Endometrial microvascular endothelial cells (primary cell): Measurements from ENCODE around the gene CDH22. TPM values are rescaled to one million over a fixed set of nuclear protein-coding genes. Genes with fewer than 3 reads are reported as not detected.

Experiments used
- in situ Hi-C: cut with HindIII; loops from 2 replicates; pipeline ENCODE4 v1.10.0; 2017; ENCODE audit warnings: low sequenced_read_pairs, low pct_unique_long_range_greater_than_20kb; ENCODE audit errors: inconsistent ontology term
- total RNA-seq: library from RNA; depleted of rRNA; stranded (reverse); fragments of >200 nt; gene quantifications from one replicate; pipeline ENCODE4 v1.2.3, GENCODE V29; 2015; ENCODE audit errors: inconsistent ontology term

Gene CDH22
- total RNA-seq, 1 donor from 2014 or later = not detected

DNA sequence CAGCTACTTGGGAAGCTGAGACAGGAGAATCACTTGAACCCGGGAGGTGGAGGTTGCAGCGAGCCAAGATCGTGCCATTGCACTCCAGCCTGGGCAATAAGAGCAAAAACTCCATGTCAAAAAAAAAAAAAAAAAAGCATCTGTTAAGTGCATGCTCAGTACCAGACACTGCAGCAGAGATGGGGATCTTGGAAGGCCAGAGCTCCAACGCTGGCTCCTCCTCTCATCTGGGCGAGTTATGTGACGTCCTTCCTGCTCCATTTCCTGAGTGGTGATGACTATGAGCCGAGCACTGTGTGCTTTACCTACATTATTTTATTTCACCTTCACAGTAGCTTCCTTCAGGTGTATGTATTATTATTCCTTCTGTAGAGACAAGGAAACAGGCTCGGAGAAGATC lies 38.5 kb upstream of the CDH22 start:
- in situ Hi-C loops = no loop called here

DNA sequence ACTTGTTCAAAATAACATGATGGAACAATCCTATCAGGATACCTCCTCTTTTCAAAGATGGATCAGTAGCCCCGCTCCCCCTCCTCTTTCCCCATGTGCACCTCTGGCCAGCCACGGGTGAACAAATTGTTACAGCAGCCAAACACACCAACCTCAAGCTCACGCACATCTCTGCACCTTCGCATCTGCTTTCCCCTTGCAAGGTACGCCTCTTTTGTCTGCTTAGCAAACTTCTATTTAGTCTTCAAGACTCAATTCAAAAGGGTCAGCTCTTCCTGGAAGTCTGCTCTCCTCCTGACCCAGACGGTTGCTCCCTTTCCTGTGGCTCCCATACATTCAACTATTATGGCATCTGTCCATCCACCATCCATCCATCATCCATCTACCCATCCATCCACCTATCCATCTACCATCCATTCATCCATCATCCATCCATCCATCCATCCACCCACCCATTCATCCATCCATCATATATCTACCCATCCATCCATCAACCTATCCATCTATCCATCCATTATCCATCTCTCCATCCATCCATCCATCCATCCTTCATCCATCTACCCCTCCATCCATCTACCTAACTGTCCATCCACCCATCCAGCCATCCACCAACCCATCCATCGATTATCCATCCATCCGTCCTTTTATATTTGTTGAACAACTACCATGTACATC lies 36.3 kb upstream of the CDH22 start:
- in situ Hi-C loops = no loop called here

DNA sequence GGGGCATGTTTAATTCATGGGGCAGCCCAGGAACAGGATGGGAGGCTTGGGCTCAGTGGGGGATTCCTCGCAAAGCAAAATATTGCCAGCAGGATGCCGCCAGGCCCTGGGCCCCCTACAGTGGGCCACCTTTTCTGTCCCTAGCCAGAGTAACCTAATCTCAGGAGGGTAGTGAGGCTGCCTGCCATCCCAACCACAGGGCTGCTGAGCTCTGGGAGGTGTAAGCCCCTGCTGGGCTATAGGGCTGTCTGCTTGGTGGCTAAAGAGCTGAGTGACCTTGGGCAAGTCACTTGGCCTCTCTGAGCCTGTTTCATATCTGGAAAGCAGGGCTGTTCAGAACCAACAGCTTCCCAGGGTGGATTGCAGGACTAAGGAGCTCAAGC lies 35.7 kb upstream of the CDH22 start:
- in situ Hi-C loops = no loop called here

DNA sequence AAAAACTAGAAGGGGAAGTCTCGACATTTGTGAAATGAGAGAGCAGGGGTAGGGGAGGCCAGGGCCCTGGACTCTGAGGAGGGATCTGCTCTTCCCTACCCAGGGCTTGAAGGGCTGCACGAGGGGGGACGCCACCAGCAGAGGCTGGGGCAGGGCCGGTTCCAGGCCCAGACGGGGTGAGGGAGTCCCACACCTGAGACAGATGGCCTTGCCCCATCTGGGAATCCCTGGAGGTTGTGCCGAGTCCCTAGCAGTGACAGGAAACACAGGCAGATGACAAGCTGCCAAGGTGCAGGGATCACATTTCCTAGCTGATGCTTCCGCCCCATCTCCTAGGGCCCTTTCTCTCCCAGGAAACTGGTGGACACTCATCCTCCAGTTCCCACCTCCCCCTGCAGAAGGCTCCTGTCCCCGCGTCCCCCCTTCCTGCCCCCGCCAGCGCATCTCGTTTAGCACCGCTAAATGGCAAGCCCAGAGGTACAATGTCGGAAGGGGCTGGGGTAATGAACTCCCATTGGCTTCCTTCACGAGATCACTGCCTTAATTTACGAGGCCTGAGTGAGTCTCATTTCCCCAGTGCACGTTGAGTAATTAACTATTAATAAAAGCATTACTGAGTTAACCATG lies 35.2 kb upstream of the CDH22 start:
- in situ Hi-C loops = no loop called here

DNA sequence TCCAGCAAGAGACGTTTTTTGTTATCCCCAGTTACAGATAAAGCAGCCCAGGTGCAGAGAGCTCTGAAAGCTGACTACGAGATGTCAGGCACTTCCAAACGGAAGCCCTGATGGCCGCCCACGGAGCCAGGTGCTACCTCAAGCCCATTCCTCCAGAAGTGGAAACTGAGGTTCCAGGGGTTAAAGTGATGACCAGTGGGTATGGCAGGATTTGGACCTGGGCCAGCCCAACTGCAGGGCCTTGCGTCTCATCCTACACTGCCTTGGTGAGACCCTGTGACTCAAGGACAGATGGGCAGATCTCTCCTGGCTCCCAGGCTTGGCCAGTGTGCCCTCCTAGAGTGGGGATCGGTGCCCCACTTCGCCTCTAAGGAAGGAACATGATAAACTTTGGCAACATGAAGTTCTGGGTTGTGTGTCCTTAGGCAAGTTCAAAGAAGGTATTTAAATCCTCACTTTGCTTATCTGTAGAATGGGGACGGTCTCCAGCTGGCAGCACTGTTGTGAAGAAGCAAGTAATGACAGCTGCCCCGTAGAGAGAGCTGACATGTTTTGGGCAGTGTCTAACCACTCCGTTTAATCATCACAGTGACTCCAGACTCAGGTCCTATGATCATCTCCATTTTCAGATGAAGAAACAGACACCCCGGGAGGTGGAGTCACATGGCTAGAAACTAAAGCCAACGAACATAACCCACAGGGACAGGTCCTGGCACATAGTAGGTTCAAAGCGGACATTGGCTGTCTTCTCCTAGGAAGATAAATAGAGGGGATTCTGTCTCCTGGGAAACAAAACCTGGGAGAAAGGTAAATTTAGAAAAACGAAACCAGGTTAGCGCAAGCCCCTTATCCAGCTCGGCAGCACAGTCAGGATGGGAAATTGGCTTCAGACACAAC lies 34.4 kb upstream of the CDH22 start:
- in situ Hi-C loops = no loop called here

- in situ Hi-C loops = no loop called here
Observed at GRCh38 chr20:46342010-46342378, 33.7 kb upstream of the CDH22 start.

- in situ Hi-C loops = no loop called here
Observed at GRCh38 chr20:46341074-46342009, 33.0 kb upstream of the CDH22 start.

GRCh38 chr20:46339037-46339436 lies 30.7 kb upstream of the CDH22 start:
- in situ Hi-C loops = no loop called here

- in situ Hi-C loops = no loop called here
Observed at GRCh38 chr20:46336735-46337134, 28.4 kb upstream of the CDH22 start.

DNA sequence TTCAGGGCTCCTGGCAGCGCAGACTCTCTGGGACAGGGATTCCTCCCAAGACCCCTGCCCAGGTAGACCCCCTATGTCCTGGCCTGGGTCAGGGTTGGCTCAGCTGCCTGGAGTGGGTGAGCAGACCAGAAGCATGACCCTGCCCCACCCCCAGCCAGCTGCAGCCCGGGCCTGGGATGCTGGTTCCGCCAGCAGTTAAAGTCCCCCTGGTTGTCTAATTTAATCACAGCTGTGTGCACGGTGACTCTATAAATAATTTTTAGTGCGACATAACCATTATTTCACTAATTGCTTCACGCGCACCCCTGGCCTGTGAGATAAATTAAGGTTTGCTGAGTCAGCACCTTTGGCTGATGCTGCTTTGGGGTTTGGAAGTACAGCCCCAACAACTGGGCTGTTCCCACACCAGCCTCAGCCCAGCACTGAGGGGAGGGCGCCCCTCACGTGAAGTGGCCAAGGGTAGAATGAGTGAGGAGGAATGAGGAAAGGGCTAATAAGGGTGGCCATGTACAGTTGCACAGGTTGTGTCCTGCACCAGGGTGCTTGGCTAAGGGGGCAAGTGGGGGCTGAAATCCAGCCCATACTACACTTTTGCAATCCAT lies 26.1 kb upstream of the CDH22 start:
- in situ Hi-C loops = no loop called here

GRCh38 chr20:46333161-46333991 lies 25.1 kb upstream of the CDH22 start:
- in situ Hi-C loops = no loop called here

GRCh38 chr20:46332373-46333160 lies 24.3 kb upstream of the CDH22 start:
- in situ Hi-C loops = no loop called here

- in situ Hi-C loops = no loop called here
Observed at GRCh38 chr20:46331611-46332361, 23.5 kb upstream of the CDH22 start.

DNA sequence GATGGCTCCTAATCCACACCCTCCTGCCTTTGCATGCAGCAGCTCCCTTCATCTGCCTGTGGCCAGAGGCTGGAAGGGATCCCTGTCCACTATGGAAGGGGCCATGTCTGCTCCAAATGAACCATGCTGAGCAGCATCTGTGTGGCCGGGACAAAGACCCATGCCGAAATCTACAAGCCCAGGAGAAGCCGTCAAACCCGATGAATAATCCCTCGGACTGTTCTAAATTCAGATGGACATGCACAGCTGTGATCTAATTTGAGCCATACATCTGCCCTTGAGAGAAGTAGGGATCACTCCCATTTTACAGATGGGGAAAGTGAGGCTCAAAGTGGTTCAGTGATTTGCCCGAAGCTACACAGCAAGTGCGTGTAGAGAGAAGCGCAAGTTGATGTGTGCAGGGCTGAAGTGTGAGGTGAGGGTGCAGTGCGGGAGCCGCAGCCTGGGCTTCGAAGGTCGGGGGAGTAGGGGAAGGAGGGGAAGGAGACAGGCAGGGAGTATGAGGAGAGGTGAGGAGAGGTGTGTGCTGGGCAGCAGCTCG lies 22.6 kb upstream of the CDH22 start:
- in situ Hi-C loops = no loop called here

DNA sequence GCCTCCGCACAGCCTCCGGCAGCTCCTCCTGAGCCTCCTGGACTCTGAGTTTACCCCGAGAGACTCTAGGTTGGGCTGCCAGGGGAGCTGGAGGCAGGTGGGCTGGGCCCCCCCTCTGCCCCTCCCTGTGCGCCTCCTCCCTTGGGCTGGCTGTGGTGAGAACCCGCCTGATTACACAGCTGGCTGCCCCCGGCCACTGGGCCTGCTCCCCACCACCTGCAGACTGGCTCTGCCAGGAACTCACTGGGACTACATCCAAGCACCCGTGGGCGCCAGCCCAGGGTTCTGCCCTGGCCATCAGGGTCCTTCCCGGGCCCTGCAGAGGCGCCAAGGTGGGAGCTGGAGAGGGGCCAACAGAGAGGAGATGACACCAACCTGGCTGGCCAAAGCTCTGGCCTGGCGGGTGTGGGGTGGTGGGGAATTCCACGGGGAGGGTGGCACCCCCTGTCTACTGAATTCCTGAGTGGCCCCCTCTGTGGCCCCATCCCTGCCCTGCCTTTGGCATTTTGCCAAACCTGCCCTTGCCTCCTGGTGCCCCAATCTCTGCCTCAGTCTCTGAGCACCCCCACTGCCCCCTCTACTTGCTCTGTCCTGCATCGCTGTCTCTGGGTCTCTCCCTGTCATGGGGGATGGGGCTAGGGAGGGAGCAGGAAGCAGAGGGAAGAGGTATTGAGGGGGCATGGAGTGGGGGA lies 21.9 kb upstream of the CDH22 start:
- in situ Hi-C loops = no loop called here
